HG03469 (cell line): ENCODE results near the gene PTGDS.

ENCODE experiments used
- ATAC-seq: cut with Tn5 transposase; IDR thresholded peaks from one replicate; pipeline ENCODE4 v1.9.1; 2021; ENCODE audit warnings: mild to moderate bottlenecking, moderate library complexity, moderate number of reproducible peaks; ENCODE audit not compliant: unreplicated experiment

Gene PTGDS

GRCh38 chr9:136972335-136972734 lies 5.0 kb upstream of the PTGDS start:
- ATAC-seq = no peak

- ATAC-seq = no peak
Observed at GRCh38 chr9:136972743-136973142, 4.6 kb upstream of the PTGDS start.

- no peak for ATAC-seq
Observed at GRCh38 chr9:136973618-136974617, 3.4 kb upstream of the PTGDS start.

- ATAC-seq = no peak
Observed at GRCh38 chr9:136974817-136975535, 2.3 kb upstream of the PTGDS start.

- ATAC-seq = no peak
Observed at GRCh38 chr9:136975644-136976043, 1.7 kb upstream of the PTGDS start.

GRCh38 chr9:136977649-136978072 lies 357 bp downstream of the PTGDS start:
- ATAC-seq = no peak

GRCh38 chr9:136978073-136978864 lies 965 bp downstream of the PTGDS start:
- no peak for ATAC-seq

GRCh38 chr9:136978865-136979544 lies 1.7 kb downstream of the PTGDS start:
- no peak for ATAC-seq

GRCh38 chr9:136979769-136980587 lies 2.7 kb downstream of the PTGDS start:
- ATAC-seq = no peak

- ATAC-seq = no peak
Observed at GRCh38 chr9:136980669-136981478, 3.6 kb downstream of the PTGDS start.

- no peak for ATAC-seq
Observed at GRCh38 chr9:136981588-136982231, 4.4 kb downstream of the PTGDS start.

GRCh38 chr9:136982232-136983051 lies 5.1 kb downstream of the PTGDS start, which contains the start of gene LCNL1:
Gene LCNL1 (plus strand): TSS chr9:136982993. CDS start chr9:136983587, 594 bp downstream.
- ATAC-seq = no peak

- ATAC-seq = no peak
Observed at GRCh38 chr9:136983167-136983566, 5.9 kb downstream of the PTGDS start.

GRCh38 chr9:136983656-136984314 lies 6.5 kb downstream of the PTGDS start:
- no peak for ATAC-seq

- ATAC-seq = no peak
Observed at GRCh38 chr9:136984464-136985026, 7.2 kb downstream of the PTGDS start.

- ATAC-seq = no peak
Observed at GRCh38 chr9:136985027-136985602, 7.8 kb downstream of the PTGDS start.
